ENCODE results near the gene RAD51B. TPM values are rescaled to one million over a fixed set of nuclear protein-coding genes. Genes with fewer than 3 reads are reported as not detected.
A peak's percentile ranks its signal among the peaks of the same experiment; 100 is the strongest.

The RAD51B gene
- total and polyA plus RNA-seq, 2 donors (not counting 1 experiment from before 2014, with no cell fraction given): 4.6 to 16.3 TPM

DNA sequence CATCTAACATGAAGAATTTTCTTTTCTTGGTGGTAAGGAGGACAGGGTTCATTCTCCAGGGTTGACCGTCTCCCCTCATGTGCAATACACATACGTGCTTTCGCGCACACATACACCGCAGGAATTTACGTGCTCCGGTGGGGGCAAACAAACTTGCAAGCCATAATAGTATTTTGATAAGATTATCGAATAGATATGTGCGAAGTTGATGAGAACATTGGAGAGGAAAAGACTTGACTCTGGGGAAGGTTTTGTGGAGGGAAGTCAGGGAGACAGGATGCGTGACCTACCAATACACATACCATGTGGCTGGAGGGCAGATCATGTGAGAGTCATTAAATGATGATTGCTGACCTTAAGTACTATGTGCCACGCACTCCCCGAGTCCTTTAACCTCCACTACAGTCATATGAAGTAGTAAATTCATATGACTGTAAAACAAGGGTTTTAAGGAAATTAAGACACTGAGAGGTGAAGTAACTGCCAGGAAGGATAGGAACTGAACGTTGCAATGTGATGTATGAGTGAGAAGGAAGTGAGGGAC is 921 bp downstream of the RAD51B start:
- Histone ChIP-seq H3K4me3 (replicated peaks in 1 of 4; ENCODE audit: control extremely low read depth in 1 of 4, insufficient read depth in 1 of 4, low read depth in 3 of 4, low read length in 4 of 4) (peak overlapping the region; percentile 81 to 99 (median 96)), H3K9me3 (ENCODE audit: control insufficient read depth, insufficient read depth, low read depth, low read length) (no peaks in the 10 kb centered on the region), H2AFZ (ENCODE audit: low read length) (peak overlapping the region; percentile 95), H3K4me2 (ENCODE audit: extremely low read depth, insufficient read depth, low read length) (peak overlapping the region; percentile 79), H3K27me3 (ENCODE audit: control insufficient read depth, insufficient read depth, low read length) (no peaks in the 10 kb centered on the region), H3K9ac (ENCODE audit: insufficient read depth, low read length) (peak overlapping the region; percentile 80), H3K4me1 (ENCODE audit: control insufficient read depth, extremely low read depth, insufficient read depth, low read length) (peaks cover 2% of the 10 kb centered on the region), H3K79me2 (ENCODE audit: control insufficient read depth, insufficient read depth, low read length) (peaks cover 1% of the 10 kb centered on the region), H3K27ac (ENCODE audit: insufficient read depth, low read length) (peak overlapping the region; percentile 72), H4K20me1 (ENCODE audit: control insufficient read depth, extremely low read depth, insufficient read depth, low read length) (no peaks in the 10 kb centered on the region), H3K36me3 (ENCODE audit: control insufficient read depth, insufficient read depth, low read length) (no peaks in the 10 kb centered on the region)
- TF ChIP-seq, protein P1, sequence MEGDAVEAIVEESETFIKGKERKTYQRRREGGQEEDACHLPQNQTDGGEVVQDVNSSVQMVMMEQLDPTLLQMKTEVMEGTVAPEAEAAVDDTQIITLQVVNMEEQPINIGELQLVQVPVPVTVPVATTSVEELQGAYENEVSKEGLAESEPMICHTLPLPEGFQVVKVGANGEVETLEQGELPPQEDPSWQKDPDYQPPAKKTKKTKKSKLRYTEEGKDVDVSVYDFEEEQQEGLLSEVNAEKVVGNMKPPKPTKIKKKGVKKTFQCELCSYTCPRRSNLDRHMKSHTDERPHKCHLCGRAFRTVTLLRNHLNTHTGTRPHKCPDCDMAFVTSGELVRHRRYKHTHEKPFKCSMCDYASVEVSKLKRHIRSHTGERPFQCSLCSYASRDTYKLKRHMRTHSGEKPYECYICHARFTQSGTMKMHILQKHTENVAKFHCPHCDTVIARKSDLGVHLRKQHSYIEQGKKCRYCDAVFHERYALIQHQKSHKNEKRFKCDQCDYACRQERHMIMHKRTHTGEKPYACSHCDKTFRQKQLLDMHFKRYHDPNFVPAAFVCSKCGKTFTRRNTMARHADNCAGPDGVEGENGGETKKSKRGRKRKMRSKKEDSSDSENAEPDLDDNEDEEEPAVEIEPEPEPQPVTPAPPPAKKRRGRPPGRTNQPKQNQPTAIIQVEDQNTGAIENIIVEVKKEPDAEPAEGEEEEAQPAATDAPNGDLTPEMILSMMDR (conservative IDR thresholded peaks at IDR 0.05 in 1 of 2, IDR thresholded peaks at IDR 0.05 in 1 of 2; ENCODE audit: low read depth in 1 of 2, low read length in 2 of 2): no peak
- TF ChIP-seq EZH2 (IDR thresholded peaks at IDR 0.05; ENCODE audit: low read length, missing control alignments): no peak
- peak; percentile 14 to 16 for DNase-seq (ENCODE audit: low read depth in 2 of 2)

DNA sequence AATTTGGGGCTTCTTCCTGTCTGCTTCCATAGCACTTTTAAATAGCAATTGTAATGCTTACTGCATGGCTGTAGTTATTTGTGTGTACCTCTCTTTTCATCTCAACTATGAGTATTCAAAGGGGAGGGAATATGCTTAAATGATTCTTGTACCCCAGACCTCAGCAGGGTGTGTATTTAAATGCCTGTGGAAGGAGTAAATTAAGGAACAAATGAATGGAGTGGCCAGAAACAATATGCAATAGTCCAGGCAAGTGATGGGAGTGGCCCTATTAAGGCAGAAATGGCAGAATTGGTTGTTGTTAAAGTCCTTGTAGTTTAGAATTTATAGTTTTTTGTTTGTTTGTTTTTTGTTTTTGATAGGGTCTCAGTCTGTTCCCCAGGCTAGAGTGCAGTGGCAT is 1.5 kb downstream of the RAD51B start:
- no peak for DNase-seq (ENCODE audit: low read depth in 2 of 2)
- Histone ChIP-seq H4K20me1 (ENCODE audit: control insufficient read depth, extremely low read depth, insufficient read depth, low read length) (no peaks in the 10 kb centered on the region), H3K4me3 (replicated peaks in 1 of 4; ENCODE audit: control extremely low read depth in 1 of 4, insufficient read depth in 1 of 4, low read depth in 3 of 4, low read length in 4 of 4) (no peak overlapping the region), H3K36me3 (ENCODE audit: control insufficient read depth, insufficient read depth, low read length) (no peaks in the 10 kb centered on the region), H3K9ac (ENCODE audit: insufficient read depth, low read length) (no peak overlapping the region), H3K79me2 (ENCODE audit: control insufficient read depth, insufficient read depth, low read length) (no peaks in the 10 kb centered on the region), H3K27ac (ENCODE audit: insufficient read depth, low read length) (no peak overlapping the region), H3K4me2 (ENCODE audit: extremely low read depth, insufficient read depth, low read length) (peak overlapping the region; percentile 79), H2AFZ (ENCODE audit: low read length) (peak overlapping the region; percentile 95), H3K9me3 (ENCODE audit: control insufficient read depth, insufficient read depth, low read depth, low read length) (no peaks in the 10 kb centered on the region), H3K4me1 (ENCODE audit: control insufficient read depth, extremely low read depth, insufficient read depth, low read length) (peaks cover 2% of the 10 kb centered on the region), H3K27me3 (ENCODE audit: control insufficient read depth, insufficient read depth, low read length) (no peaks in the 10 kb centered on the region)
- TF ChIP-seq EZH2 (IDR thresholded peaks at IDR 0.05; ENCODE audit: low read length, missing control alignments): no peak
- TF ChIP-seq, protein P1 (conservative IDR thresholded peaks at IDR 0.05 in 1 of 2, IDR thresholded peaks at IDR 0.05 in 1 of 2; ENCODE audit: low read depth in 1 of 2, low read length in 2 of 2): no peak

DNA sequence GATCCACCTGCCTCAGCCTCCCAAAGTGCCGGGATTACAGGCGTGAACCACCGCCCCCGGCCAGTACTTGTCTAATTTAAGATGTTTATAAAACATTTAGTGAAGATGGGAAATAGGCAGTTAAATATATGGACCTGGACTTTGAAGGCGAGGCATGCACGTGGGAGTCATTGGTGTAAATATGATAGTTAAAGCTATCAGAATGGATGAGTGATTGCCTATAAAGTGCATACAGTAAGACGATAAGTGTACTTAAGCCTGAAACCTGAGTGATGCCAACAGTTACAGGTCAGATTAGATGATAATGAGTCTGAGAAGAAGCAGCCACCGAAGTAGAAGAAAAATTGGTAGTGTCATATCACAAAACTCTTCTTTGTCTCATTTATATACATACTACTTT is 11.5 kb downstream of the RAD51B start:
- Histone ChIP-seq H3K36me3 (ENCODE audit: control insufficient read depth, insufficient read depth, low read length) (no peaks in the 10 kb centered on the region), H3K27ac (ENCODE audit: insufficient read depth, low read length) (no peak overlapping the region), H3K4me1 (ENCODE audit: control insufficient read depth, extremely low read depth, insufficient read depth, low read length) (no peaks in the 10 kb centered on the region), H3K27me3 (ENCODE audit: control insufficient read depth, insufficient read depth, low read length) (no peaks in the 10 kb centered on the region), H4K20me1 (ENCODE audit: control insufficient read depth, extremely low read depth, insufficient read depth, low read length) (no peaks in the 10 kb centered on the region), H3K4me2 (ENCODE audit: extremely low read depth, insufficient read depth, low read length) (no peak overlapping the region), H3K4me3 (replicated peaks in 1 of 4; ENCODE audit: control extremely low read depth in 1 of 4, insufficient read depth in 1 of 4, low read depth in 3 of 4, low read length in 4 of 4) (no peak overlapping the region), H2AFZ (ENCODE audit: low read length) (no peak overlapping the region), H3K9me3 (ENCODE audit: control insufficient read depth, insufficient read depth, low read depth, low read length) (no peaks in the 10 kb centered on the region), H3K79me2 (ENCODE audit: control insufficient read depth, insufficient read depth, low read length) (no peaks in the 10 kb centered on the region), H3K9ac (ENCODE audit: insufficient read depth, low read length) (no peak overlapping the region)
- DNase-seq (ENCODE audit: low read depth in 2 of 2): no peak
- no peak for TF ChIP-seq EZH2 (IDR thresholded peaks at IDR 0.05; ENCODE audit: low read length, missing control alignments)
- TF ChIP-seq, protein P1 (conservative IDR thresholded peaks at IDR 0.05 in 1 of 2, IDR thresholded peaks at IDR 0.05 in 1 of 2; ENCODE audit: low read depth in 1 of 2, low read length in 2 of 2): no peak
